Left renal pelvis (tissue), 4 donors: Measurements from ENCODE around the gene TRPC4AP. TPM values are rescaled to one million over a fixed set of nuclear protein-coding genes. Genes with fewer than 3 reads are reported as not detected.
"Not testable (repeated sequence)": the region's sequence is repeated elsewhere in the genome, so short reads cannot be mapped to it uniquely, and the experiment has no call there.

ENCODE experiments used
- DNase-seq, 4 donors: peaks; one replicate each; pipeline ENCODE4 v3.0.0-alpha.2; 2013; ENCODE audit warnings: low read depth in 4 of 4, low spot score in 3 of 4
- polyA plus RNA-seq, 4 donors: library from polyadenylated mRNA; unstranded; fragments of 120-200 nt; gene quantifications; one replicate each; pipeline ENCODE4 v1.2.1, GENCODE V29; 2013; ENCODE audit not compliant: insufficient read length in 4 of 4

The TRPC4AP gene
- polyA plus RNA-seq, 4 donors = 65.7 to 71.0 (median 67.1) TPM

- DNase-seq = no peak
These were observed 33.0 kb downstream of the TRPC4AP start for GRCh38 chr20:35059612-35060011.

GRCh38 chr20:35059110-35059509, 33.5 kb downstream of the TRPC4AP start:
- no peak for DNase-seq

DNA sequence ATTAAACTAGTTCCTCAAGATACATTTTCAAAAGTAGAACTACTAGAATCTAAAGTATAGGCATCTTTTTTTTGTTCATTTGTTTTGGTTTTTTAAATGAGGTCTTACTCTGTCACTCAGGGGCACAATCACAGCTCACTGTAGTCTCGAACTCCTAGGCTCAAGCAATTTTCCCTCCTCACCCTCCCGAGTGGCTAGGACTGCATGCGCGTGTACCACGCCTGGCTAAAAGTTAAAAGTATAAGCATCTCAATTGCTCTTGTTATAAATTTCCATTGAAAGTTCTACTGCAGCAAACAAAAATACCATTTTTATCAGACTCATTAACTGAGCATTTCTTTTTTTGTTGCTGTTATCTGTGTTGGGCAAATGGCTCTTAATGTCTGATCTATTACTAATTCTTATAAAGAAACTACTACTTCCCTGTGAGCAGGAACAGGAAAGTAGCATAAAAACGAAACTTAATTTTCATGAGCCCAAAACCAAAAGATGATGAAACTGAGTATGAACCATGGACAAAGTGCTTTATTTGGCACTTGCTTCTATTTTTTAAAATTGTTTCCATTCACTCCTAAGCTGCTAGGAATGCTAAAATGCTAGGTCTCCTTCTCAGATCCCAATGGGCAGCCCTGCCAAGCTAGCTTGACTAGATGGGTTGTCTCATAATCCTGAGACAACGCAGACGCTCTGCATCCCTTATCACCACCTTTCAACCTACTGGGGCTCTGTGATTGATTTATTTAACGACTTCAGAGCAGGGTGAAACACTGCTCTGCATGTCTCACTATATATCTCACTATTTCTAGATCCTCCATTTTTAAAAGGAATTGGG, 36.9 kb downstream of the TRPC4AP start:
- no peak for DNase-seq

DNA sequence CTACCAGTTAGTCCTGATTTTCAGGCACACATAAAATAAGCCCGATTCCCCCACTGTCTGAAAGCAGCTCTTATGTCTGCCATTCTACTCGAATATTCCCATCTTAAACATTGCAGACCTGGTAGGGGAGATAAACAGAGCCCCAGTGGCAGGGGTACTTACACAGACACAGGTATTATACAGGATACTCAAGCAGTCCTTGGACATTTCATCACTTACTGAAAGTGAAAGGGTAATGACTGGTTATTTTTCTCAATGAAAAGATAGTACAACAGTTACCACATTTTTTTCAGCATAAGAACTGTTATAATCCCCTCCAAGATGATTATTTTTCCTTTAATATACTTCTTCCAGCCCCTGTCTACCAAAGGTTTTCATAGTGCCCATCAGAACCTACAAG, 37.8 kb downstream of the TRPC4AP start:
- DNase-seq = no peak

GRCh38 chr20:35052616-35053015, 40.0 kb downstream of the TRPC4AP start:
- DNase-seq = not testable (repeated sequence)

DNA sequence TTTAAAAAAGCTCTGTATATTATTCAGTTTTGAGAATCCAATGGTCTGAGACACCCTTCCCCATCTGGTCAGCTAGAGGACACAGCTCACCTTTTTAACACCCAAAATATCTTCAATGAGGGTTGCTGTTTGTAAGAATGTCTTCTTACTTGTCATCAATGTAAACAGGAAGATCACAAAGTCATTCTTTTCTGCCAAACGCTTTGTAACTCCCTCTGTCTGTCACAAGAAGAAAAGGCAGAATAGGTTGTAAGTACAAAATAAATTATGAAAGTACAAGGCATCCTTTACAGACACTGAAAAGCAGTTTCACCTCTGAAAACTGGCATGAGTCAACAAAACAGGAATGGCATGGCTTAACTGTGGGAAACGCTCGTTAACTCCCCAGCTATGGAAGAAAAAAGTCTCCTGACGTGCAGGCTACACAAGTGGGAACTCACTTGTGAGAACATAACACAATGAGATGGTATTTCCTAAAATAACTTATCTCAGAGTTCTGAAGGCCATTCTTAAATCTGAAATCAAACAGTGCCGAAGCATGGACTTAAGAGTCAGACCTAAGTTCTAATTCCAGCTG, 42.7 kb downstream of the TRPC4AP start:
- DNase-seq = no peak

DNA sequence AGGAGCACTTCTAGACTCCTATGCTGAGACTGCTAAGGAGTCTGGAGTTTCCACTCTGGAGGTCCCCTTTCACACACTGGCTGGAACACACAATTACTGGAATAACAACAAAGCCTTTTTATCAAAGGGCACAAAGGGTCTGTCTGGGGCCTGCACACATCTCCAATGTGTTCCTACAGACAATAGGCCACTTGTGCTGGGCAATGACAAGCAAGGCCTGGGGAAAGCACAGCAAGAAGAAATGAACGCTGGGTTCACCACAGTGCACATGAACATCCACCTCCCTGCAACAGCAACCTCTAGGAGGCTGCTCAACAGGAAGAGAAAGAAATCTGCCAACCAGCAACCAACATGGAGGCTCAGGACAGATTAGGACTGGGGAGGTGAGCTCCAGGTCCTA, 43.9 kb downstream of the TRPC4AP start:
- DNase-seq = no peak

DNA sequence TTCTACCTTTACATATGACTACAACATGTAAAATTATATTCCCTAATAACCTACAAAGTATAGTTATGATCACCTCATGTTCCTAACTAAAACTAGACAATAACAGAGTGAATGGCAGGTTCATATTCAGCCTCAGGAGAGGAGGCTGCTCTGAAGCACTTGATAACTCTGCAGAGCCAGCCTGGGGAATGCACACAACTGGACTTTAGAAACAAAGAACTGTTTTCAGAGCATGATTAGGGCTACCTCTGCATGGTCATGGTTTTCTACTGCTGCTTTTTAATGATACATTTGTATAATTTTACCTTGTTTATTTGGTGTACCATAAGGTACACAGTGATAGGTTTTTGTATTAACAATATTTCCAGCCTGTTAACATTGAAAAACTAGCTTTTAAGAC, 50.3 kb downstream of the TRPC4AP start:
- DNase-seq = no peak

- no peak for DNase-seq
These were observed 52.0 kb downstream of the TRPC4AP start for GRCh38 chr20:35040646-35041045.

GRCh38 chr20:35039846-35040489, 52.6 kb downstream of the TRPC4AP start:
- DNase-seq = no peak

- no peak for DNase-seq
These were observed 53.5 kb downstream of the TRPC4AP start for GRCh38 chr20:35039146-35039545.

DNA sequence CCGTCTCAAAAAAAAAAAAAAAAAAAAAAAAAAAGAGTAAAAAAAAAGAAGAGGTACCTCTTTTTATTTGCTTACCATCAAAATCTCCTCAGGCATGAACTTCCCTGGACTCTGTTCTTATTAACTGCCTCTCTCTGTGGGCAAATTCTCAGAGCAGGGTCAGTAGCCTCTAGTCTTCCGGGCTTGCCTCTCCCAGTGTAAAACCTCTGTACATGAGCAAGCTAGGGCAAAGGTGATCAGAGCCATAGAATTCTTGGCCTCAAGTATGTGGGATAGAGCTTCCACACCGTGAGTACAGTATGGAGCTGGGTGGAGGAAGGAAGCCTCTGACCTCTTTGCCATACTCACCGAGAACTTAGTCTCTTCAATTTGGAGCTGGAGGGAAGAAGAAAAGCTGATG, 58.5 kb downstream of the TRPC4AP start:
- DNase-seq = no peak

DNA sequence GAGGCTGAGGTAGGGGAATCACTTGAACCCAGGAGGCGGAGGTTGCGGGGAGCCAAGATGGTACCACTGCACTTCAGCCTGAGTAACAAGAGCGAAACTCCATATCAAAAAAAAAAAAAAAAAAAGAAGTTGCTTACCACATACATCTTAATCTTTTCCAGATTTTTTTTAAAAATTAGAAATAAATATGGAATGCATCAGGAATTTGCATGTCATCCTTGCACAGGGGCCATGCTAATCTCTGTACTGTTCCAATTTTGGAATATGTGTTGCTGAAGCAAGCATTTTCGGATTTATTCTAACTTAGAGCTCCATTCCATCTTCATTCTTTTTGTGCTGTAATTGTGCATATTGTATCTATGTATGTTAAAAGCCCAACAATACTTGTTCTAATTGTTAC, 62.5 kb downstream of the TRPC4AP start:
- DNase-seq = no peak

DNA sequence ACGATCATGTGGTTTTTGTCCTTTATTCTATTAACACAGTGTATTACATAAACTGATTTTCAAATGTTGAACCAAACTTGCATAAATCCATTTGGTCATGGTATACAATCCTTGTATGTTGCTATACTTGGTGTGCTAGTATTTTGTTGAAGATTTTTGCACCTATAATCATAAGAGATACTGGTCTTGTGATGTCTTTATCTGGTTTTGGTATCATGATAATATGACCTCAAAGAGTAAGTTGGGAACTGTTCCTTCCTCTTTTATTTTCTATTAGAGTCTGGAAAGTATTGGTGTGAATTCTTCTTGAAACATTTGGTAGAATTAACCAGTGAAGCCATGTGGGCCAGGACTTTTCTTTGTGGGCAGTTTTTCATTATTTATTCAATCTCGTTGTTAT, 65.3 kb downstream of the TRPC4AP start:
- DNase-seq = no peak

DNA sequence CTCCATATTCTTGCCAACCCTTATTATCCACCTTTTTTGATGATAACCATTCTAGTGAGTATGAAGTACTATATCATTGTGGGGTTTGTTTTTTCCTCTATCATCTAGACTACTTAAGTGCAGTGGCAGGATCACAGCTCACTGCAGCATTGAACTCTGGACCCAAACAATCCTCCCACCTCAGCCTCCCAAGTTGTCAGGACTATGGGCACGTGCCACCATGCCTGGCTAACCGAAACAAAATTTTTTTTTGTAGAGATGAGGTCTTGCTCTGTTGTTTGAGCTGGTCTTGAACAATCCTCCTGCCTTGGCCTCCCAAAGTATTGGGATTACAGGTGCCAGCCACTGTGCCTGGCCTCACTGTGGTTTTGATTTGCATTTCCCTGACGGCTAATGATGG, 67.5 kb downstream of the TRPC4AP start:
- no peak for DNase-seq

GRCh38 chr20:35023624-35024023, 69.0 kb downstream of the TRPC4AP start:
- no peak for DNase-seq

DNA sequence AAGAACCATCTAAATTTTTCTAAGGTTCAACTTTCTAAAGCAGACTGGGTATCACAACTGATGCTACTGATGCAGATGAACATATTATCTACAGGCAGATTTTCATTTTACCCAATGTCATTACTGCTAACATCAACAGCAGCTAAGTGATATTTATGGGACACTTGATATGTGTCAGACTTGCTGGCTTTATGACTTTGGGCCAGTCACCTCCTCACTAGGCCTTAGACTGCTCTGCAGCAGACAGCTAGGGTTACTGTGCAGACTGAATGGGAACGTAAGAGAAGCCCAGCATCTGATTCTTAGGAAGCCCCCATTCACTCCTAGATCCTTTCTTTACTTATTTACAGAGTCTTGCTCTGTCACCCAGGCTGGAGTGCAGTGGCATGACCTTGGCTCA, 70.8 kb downstream of the TRPC4AP start:
- DNase-seq = no peak

DNA sequence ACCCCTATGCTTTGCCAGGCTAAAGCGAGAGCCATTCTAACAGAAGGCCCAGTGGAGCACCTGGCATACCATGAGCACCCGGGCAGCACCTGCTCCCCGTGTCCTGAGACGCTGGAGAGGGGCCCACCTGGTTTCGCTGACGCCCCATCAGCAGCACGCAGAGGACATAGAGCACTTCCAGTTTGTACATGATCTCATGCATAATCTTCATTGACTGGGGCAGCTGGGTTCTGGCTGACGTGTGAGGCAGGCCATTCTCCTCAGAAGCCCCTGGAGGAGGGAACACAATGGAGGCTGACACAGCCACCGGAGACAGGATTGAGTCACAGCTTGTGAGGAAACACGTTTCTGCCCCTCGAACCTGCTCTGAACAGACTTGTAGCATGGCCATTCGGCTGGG, 71.5 kb downstream of the TRPC4AP start:
- DNase-seq = no peak

GRCh38 chr20:35020108-35020928, 72.3 kb downstream of the TRPC4AP start:
- no peak for DNase-seq

DNA sequence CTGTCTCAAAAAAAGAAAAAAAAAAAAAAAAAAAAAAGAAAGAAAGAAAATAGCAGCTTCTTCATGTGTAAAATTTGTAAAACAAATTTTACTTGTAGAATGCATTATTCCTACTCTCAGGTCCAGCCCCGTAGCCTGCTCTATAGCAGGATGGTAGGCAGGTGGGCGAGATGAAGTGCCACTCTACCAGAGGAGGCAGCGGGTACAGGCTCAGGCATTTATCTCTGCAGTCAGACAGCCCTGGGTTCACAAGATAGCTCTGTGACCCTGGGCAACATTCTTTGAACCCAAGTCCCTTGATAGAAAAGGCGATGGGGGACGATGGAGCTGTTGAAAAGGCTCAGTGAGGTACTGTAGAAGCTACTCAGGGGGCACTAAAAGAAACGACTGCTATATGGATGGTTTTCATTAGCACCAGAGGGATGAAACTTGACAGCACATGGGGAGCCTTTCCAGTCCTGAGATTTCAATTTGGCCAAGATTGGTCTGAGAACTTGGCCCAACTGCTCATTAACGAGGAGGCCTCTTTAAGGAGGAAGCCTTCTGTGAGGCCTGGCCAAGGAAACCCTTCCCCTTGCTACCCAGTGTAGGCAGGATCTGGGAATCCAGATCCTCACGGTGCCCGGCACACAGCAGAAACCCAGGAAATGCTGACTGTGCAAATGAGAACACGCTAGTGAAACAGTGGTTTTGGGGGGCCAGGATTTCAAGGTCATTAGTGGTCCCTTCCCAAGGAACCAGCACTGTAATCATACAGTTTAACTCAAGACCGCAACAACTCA, 73.8 kb downstream of the TRPC4AP start:
- no peak for DNase-seq
